Measurements from ENCODE around the gene TBC1D22A. TPM values are rescaled to one million over a fixed set of nuclear protein-coding genes. Genes with fewer than 3 reads are reported as not detected.

The TBC1D22A gene
- total and polyA plus RNA-seq, 9 of the 15 experiments (the other 6 are each of a cell fraction or from before 2014, with no cell fraction given), result 0.20 to 11.5 (median 5.2) TPM

GRCh38 chr22:46997311-46997970, 235.0 kb downstream of the TBC1D22A start (continued):
- TF ChIP-seq CEBPZ (IDR thresholded peaks at IDR 0.05; ENCODE audit: borderline replicate concordance, low read depth, low read length) (no peak), EGR1 (conservative IDR thresholded peaks at IDR 0.05) (no peak), NUFIP1 (IDR thresholded peaks at IDR 0.05; ENCODE audit: partially characterized antibody) (no peak), THAP12 (CRISPR knock-in tag; IDR thresholded peaks at IDR 0.05) (no peak), ADNP (tag; IDR thresholded peaks at IDR 0.05) (no peak)

Data from K562 (cell line).